GM12878 (cell line): Measurements from ENCODE around the gene VLDLR.

Experiments
- POLR2AphosphoS5 ChIP-seq: IDR thresholded peaks from 2 replicates; pipeline ENCODE4 v1.6.1; 2011; ENCODE audit warnings: mild to moderate bottlenecking, low read length, inconsistent platforms
- RAD21 ChIP-seq: IDR thresholded peaks from 2 replicates; pipeline ENCODE4 v1.6.1; 2011; ENCODE audit warnings: mild to moderate bottlenecking, low read depth, low read length, moderate library complexity; ENCODE audit not compliant: insufficient read depth
- SMC3 ChIP-seq: IDR thresholded peaks from 2 replicates; pipeline ENCODE4 v1.6.1; 2011; ENCODE audit warnings: low read length, improper control_type of control experiment, borderline replicate concordance
- TF ChIP-seq, protein P1 (sequence below): IDR thresholded peaks from 2 replicates; pipeline ENCODE4 v1.6.1; 2012; ENCODE audit warnings: low read depth, low read length, improper control_type of control experiment
- TF ChIP-seq, protein P2 (sequence below), 3 experiments: IDR thresholded peaks in 2 of 3; conservative IDR thresholded peaks in 1 of 3; 2 replicates each; pipeline ENCODE4 v1.5.1; 2011; ENCODE audit warnings: low read depth in 3 of 3, low read length in 3 of 3, mild to moderate bottlenecking in 3 of 3, control low read depth in 2 of 3, moderate library complexity in 2 of 3, inconsistent platforms in 1 of 3, mixed read lengths in 1 of 3; ENCODE audit not compliant: control insufficient read depth in 2 of 3, insufficient read depth in 1 of 3; ENCODE audit errors: extremely low read depth in 1 of 3

DNA sequence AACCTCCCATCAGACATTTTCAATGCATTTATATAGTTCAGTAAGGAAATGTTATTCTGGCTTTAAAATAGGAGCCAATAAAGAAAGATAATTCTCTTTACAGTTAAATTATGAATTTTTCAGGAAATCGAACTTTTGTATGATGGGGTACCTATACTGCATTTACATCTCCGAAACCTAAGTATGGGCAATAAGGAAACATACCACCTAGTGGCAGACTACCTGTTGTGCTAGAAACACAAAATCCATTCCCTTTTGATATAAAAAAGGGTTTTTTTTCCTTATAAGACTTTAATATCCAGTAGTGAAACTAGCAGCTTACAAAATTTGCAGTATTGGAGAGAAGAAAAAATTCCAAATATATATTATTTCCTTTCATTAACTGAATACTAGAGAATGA, 21.3 kb upstream of the VLDLR start:
- TF ChIP-seq POLR2AphosphoS5 (no peak), RAD21 (no peak), SMC3 (no peak)
- TF ChIP-seq, protein P1, sequence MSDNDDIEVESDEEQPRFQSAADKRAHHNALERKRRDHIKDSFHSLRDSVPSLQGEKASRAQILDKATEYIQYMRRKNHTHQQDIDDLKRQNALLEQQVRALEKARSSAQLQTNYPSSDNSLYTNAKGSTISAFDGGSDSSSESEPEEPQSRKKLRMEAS = no peak
- TF ChIP-seq, protein P2, sequence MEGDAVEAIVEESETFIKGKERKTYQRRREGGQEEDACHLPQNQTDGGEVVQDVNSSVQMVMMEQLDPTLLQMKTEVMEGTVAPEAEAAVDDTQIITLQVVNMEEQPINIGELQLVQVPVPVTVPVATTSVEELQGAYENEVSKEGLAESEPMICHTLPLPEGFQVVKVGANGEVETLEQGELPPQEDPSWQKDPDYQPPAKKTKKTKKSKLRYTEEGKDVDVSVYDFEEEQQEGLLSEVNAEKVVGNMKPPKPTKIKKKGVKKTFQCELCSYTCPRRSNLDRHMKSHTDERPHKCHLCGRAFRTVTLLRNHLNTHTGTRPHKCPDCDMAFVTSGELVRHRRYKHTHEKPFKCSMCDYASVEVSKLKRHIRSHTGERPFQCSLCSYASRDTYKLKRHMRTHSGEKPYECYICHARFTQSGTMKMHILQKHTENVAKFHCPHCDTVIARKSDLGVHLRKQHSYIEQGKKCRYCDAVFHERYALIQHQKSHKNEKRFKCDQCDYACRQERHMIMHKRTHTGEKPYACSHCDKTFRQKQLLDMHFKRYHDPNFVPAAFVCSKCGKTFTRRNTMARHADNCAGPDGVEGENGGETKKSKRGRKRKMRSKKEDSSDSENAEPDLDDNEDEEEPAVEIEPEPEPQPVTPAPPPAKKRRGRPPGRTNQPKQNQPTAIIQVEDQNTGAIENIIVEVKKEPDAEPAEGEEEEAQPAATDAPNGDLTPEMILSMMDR (IDR thresholded peaks at IDR 0.05 in 2 of 3, conservative IDR thresholded peaks at IDR 0.05 in 1 of 3; ENCODE audit: control insufficient read depth in 2 of 3, extremely low read depth in 1 of 3, insufficient read depth in 1 of 3, low read depth in 3 of 3, low read length in 3 of 3) = no peak
